K562 (cell line): Measurements from ENCODE around the gene TREX2. TPM values are rescaled to one million over a fixed set of nuclear protein-coding genes. Genes with fewer than 3 reads are reported as not detected.

Experiments used
- CTCFL ChIP-seq: IDR thresholded peaks from 2 replicates; pipeline ENCODE4 v1.6.1; 2011; ENCODE audit warnings: borderline replicate concordance, low read depth, mild to moderate bottlenecking, moderate library complexity, low read length; ENCODE audit not compliant: insufficient read depth, poor library complexity, severe bottlenecking
- DPF2 ChIP-seq: fragments of 450-650 bp; IDR thresholded peaks from 2 replicates; pipeline ENCODE4 v1.6.1; 2016
- EWSR1 ChIP-seq: fragments of 450-650 bp; IDR thresholded peaks from 2 replicates; pipeline ENCODE4 v1.6.1; 2018; ENCODE audit warnings: borderline replicate concordance, mild to moderate bottlenecking, low read depth, moderate library complexity; ENCODE audit not compliant: partially characterized antibody
- NCOA2 ChIP-seq, 2 experiments: fragments of 450-650 bp; IDR thresholded peaks; 2 replicates each; pipeline ENCODE4 v1.6.1; 2018; ENCODE audit warnings: mild to moderate bottlenecking in 2 of 2, moderate library complexity in 1 of 2; ENCODE audit not compliant: partially characterized antibody in 2 of 2
- NFRKB ChIP-seq: fragments of 450-650 bp; IDR thresholded peaks from 2 replicates; pipeline ENCODE4 v1.6.1; 2016; ENCODE audit warnings: low read depth
- POLR2AphosphoS5 ChIP-seq: IDR thresholded peaks from 2 replicates; pipeline ENCODE4 v1.6.1; 2011; ENCODE audit warnings: mild to moderate bottlenecking, low read depth, low read length, moderate library complexity; ENCODE audit not compliant: control insufficient read depth, insufficient read depth
- RBM34 ChIP-seq: fragments of 200-400 bp; formaldehyde crosslinking; IDR thresholded peaks from 2 replicates; pipeline ENCODE4 v1.6.1; 2018; ENCODE audit warnings: low read length, borderline replicate concordance; ENCODE audit not compliant: insufficient read depth
- REST ChIP-seq, 2 experiments: fragments of 450-650 bp; formaldehyde crosslinking in 1 of 2; IDR thresholded peaks; 2 replicates each; pipeline versions ENCODE4 v1.4.0 to v1.6.1; 2014 to 2020; ENCODE audit warnings: mild to moderate bottlenecking in 2 of 2, borderline replicate concordance in 1 of 2, low read depth in 1 of 2
- ZNF444 ChIP-seq: fragments of 250-450 bp; sonication (Bioruptor Pico); IDR thresholded peaks from 2 replicates; pipeline ENCODE4 v1.4.0; 2020; ENCODE audit warnings: mild to moderate bottlenecking, moderate library complexity
- polyA plus RNA-seq, 8 experiments: library from polyadenylated mRNA; depleted of rRNA in 4 of 8; stranded (reverse) in 5 of 8; unstranded in 3 of 8; fragments of >200 nt; fragmentation: Nextera tagmentation in 2 of 8; fragmentation: Illumina TruSeq in 1 of 8; extraction: Ambion mirVana in 2 of 8; extraction: Trizol in 1 of 8; gene quantifications; 2 replicates each; pipeline versions ENCODE4 v1.2.1 to v1.2.3, GENCODE V29; 2011 to 2014; ENCODE audit warnings: inconsistent platforms in 1 of 8, missing spikeins in 1 of 8
- total RNA-seq, 7 experiments: library from RNA; depleted of rRNA in 6 of 7; stranded (reverse); fragments of >200 nt in 6 of 7; fragmentation: Illumina TruSeq in 2 of 7; extraction: Trizol in 2 of 7; gene quantifications; 2 replicates each; pipeline versions ENCODE4 v1.2.1 to v1.2.3, GENCODE V29; 2011 to 2021; ENCODE audit warnings: low replicate concordance in 1 of 7
- TF ChIP-seq, protein P1 (sequence below): fragments of 250-450 bp; sonication (Bioruptor Pico); IDR thresholded peaks from 2 replicates; pipeline ENCODE4 v1.8.0; 2021; ENCODE audit warnings: borderline replicate concordance, mild to moderate bottlenecking, moderate library complexity; ENCODE audit not compliant: poor library complexity, severe bottlenecking
- TF ChIP-seq, protein P2 (sequence below), 2 experiments: fragments of 450-650 bp in 1 of 2; IDR thresholded peaks; 2 replicates each; pipeline ENCODE4 v1.6.1; 2011 to 2017; ENCODE audit warnings: low read depth in 2 of 2, antibody characterized with exemption in 1 of 2, borderline replicate concordance in 1 of 2, low read length in 1 of 2, mild to moderate bottlenecking in 1 of 2, mixed read lengths in 1 of 2; ENCODE audit not compliant: control insufficient read depth in 1 of 2

The TREX2 gene
- total and polyA plus RNA-seq, 9 of the 15 experiments (the other 6 are each of a cell fraction or from before 2014, with no cell fraction given) = 0.07 to 1.5 (median 0.33) TPM; not detected in 2

DNA sequence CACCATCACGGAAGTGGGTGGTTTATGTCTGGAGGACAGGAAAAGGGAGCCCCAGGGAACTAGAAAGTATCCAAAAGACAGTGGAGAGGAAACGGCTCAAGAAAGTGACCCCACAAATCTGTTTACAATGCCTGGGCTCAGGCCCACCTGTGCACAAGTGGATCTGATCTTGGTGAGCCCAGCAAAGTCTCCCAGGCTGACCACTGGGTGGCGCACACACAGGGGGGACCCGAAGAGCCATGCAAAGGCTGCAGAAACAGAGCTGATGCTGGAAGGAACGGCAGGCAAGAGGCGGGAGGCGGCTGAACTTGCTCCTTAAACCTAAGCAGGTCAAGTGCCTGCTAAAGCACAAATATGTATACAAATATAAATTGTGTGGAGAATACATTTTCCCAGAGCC is 15.0 kb upstream of the TREX2 start (continued):
- TF ChIP-seq POLR2AphosphoS5 = no peak
- TF ChIP-seq, protein P1, sequence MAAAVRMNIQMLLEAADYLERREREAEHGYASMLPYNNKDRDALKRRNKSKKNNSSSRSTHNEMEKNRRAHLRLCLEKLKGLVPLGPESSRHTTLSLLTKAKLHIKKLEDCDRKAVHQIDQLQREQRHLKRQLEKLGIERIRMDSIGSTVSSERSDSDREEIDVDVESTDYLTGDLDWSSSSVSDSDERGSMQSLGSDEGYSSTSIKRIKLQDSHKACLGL = no peak
- TF ChIP-seq RBM34 = no peak
- peak; percentile 24; the same call in 1 of the 2 replicates for TF ChIP-seq REST (IDR thresholded peaks at IDR 0.05; ENCODE audit: borderline replicate concordance)
- no peak for TF ChIP-seq REST (CRISPR knock-in tag; IDR thresholded peaks at IDR 0.05; ENCODE audit: low read depth)
- no peak for TF ChIP-seq NCOA2 (IDR thresholded peaks at IDR 0.05; ENCODE audit: partially characterized antibody in 2 of 2)
- peak; percentile 54 for TF ChIP-seq CTCFL
- TF ChIP-seq DPF2 = no peak
- no peak for TF ChIP-seq EWSR1
- TF ChIP-seq, protein P2, sequence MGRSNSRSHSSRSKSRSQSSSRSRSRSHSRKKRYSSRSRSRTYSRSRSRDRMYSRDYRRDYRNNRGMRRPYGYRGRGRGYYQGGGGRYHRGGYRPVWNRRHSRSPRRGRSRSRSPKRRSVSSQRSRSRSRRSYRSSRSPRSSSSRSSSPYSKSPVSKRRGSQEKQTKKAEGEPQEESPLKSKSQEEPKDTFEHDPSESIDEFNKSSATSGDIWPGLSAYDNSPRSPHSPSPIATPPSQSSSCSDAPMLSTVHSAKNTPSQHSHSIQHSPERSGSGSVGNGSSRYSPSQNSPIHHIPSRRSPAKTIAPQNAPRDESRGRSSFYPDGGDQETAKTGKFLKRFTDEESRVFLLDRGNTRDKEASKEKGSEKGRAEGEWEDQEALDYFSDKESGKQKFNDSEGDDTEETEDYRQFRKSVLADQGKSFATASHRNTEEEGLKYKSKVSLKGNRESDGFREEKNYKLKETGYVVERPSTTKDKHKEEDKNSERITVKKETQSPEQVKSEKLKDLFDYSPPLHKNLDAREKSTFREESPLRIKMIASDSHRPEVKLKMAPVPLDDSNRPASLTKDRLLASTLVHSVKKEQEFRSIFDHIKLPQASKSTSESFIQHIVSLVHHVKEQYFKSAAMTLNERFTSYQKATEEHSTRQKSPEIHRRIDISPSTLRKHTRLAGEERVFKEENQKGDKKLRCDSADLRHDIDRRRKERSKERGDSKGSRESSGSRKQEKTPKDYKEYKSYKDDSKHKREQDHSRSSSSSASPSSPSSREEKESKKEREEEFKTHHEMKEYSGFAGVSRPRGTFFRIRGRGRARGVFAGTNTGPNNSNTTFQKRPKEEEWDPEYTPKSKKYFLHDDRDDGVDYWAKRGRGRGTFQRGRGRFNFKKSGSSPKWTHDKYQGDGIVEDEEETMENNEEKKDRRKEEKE (IDR thresholded peaks at IDR 0.05; ENCODE audit: borderline replicate concordance in 1 of 2, control insufficient read depth in 1 of 2, low read depth in 2 of 2, low read length in 1 of 2) = no peak
- TF ChIP-seq ZNF444 (CRISPR knock-in tag) = no peak
- no peak for TF ChIP-seq NFRKB
